HCEC 1CT (cell line): Measurements from ENCODE around the gene TAF11.
"Not testable (repeated sequence)": the region's sequence is repeated elsewhere in the genome, so short reads cannot be mapped to it uniquely, and the experiment has no call there.

Experiments
- DNase-seq: peaks from one replicate; pipeline ENCODE4 v3.0.0-alpha.2; 2017

The TAF11 gene

DNA sequence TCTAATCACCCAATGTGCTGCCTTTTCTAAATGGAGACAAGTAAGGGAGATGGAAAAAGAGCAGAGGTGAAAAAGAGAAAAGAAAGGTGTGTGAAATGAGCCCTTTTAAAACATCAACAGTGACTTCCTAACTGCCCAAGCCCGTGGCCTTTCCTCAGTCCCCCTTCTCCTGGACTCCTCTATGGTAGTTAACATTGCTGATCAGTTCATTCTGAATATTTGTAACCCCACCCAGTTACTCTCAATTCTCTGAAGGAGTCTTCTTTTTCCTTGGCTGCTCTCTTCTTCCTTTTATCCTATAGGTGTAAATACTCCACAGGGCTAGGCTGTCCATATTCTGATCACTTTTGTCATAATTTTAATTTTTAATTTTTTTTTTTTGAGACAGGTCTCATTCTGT, 27.1 kb downstream of the TAF11 start:
- no peak for DNase-seq

DNA sequence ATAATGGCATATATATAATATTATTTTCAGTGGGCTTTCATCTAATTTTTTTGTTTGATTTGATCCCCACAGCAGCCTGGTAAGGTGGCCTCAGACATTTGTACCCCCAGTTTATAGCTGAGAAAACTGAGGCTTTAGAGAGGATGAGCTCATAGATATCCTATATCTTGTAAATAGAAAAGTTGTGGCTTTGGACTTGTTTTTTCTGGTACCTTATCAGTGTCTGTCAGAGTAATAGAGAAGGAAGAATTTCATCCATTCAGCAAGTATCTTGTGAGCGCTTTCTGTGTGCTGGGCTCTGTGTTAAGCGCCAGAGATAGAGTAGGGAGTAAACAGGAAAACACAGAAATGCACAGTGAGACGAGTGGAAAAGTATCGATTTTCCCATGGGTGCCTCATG, 27.9 kb downstream of the TAF11 start:
- no peak for DNase-seq

DNA sequence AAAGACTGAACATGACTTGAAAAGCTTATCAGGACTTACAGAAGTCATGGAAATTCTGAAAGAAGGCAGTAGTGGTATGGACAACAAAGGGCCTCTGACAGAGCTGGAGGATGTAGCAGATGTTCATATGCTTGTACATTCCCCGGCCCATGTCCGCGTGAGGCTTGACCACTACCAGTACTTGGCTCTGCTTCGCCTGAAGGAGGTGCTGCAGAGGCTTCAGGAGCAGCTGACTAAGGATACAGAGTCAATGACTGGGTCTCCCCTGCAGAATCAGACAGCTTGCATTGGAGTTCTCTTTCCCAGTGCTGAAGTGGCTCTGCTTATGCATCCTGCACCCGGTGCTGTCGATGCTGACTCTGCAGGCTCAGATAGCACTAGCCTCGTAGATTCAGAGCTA, 29.2 kb downstream of the TAF11 start:
- no peak for DNase-seq

DNA sequence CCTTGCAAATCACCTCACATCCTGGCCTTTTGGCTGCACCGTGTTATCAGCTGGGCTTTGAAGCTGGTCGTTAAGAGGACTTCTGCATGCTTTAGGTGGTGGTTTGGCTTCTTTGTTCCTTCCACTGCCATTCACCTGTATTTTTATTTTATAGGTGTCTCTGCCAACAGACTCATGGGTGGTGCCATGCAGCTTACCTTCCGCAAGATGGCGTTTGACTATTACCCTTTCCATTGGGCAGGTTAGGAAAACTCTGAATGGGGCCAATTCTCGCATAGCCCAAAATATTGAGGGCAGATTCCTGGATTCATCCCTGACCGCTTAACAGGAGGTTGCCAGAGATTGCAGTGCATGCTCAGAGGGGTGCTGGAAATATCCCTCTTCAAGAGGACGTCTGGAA, 32.4 kb downstream of the TAF11 start:
- DNase-seq = no peak

DNA sequence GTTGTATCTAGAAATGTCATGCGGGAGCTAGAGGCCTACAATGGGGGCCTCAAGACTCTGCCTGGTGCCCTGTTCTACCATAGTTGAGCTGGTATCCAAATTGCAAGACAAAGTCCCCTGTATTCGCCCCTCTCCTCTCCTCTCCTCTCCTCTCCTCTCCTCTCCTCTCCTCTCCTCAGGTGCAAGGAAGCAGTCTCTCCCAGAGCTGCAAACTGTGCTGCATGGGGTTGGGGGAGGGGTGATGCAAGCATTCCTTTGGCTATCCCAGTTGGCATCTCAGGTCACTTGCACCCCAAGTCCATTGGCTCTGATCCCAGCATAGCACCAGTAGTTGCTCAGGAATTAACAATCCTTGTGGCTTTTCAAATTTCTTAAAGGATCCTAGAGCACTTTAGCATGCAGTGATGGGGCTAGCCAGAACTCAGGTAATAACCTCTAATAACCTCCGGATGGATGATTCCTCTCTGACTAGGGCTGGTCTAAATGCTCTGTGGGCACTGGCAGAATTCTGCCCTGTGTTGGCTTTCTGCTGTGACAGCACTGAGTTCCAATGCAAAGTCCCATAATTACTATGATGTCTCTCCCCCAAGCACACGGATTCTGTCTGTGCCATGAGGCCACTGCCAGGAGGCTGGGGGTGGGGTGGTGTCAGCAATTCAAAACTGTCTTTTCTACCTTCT, 35.3 kb downstream of the TAF11 start:
- peak; percentile 12 for DNase-seq

DNA sequence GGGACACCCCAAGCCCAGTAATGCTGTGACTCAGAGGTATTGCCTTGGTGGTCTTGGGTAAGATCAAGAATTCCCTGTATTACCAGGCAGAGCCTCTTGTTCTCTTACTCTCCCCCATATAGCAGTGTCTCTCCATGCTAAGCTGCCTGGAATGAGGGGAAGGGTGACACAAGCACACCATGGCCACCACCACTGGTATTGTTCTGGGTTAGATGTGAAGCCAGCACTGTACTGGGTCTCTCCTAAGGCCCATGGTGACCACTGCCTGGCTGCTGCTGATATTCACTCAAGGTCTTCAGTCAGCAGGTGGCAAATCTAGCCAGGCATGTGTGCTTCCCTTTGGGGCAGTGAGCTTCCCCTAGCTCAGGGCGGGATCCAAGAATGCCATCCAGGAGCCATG, 36.5 kb downstream of the TAF11 start:
- DNase-seq = no peak

DNA sequence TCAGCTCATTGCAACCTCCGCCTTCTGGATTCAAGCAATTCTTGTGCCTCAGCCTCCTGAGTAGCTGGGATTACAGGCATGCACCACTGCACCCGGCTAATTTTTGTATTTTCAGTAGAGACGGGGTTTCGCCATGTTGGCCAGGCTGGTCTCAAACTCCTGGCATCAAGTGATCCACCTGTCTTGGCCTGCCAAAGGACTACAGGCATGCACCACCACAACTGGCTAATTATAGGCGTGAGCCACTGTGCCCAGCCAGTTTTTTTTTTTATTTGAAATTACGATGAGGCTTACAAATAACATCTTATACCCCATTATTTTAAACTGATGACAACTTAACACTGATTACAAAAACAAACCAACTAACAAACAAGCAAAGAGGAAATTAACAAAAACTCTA, 38.8 kb downstream of the TAF11 start:
- not testable (repeated sequence) for DNase-seq

DNA sequence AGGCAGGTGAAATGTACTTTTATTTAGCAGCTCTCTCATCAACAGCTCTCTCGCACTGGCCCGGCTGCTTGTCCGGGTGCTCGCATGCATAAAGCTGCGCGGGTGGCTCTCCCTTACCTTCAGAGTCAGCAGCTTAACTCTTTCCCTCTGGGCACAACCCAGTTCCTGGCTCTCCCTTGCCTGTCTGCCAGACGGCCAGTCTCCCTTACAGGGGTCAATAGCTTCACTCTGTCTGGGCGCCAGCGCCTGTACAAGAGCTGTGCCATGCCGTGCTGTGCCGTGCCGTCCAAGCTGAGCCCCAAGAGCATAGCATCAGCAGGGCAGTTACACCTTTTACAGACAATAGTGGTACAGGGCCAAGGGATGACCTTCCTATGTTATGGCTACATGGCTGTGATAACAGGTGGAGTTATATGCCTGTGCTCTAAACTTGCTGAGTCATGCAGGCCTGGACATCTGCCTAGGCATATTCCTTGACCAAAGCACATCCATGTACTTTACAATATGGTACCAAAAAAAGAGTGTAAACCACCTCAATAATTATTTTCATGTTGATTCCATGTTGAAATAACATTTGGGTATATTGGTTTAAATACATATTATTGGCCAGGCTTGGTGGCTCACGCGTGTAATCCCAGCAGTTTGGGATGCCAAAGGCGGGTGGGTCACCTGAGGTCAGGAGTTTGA, 48.0 kb downstream of the TAF11 start:
- no peak for DNase-seq

DNA sequence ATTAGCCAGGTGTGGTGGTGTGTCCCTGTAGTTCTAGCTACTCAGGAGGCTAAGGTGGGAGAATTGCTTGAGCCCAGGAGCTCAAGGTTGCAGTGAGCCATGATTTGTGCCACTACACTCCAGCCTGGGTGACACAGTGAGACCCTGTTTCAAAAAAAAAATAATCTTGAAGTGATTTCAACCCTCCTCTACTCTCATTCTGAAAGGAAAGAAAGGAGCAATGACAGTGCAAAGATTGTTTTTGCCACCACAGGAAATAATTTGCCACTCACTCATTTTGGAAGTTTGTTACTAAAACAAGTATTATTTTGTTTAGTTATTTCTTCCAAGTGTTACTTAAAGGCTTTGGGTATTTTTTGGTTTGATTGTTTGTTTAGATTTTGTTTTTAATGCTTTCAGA, 50.3 kb downstream of the TAF11 start:
- no peak for DNase-seq

DNA sequence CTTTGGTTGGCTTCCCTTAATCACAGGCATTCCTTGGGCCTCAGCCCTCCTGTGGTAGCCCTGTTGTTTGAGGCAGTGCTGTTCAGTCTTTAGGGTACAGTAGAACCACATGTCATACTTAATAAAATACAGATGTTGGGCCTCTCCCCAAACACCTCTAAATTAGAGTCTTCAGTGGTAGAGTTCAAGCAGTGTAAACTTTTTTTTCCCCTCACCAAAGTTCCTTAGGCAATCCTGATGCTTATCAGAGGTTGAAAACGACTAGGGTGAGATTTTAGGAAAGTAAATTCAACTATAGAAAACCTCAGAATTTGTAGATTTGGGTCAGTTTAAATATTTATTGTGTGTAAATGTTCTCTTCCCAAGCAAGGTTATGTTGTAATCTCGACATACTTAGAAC, 51.4 kb downstream of the TAF11 start:
- DNase-seq = no peak

DNA sequence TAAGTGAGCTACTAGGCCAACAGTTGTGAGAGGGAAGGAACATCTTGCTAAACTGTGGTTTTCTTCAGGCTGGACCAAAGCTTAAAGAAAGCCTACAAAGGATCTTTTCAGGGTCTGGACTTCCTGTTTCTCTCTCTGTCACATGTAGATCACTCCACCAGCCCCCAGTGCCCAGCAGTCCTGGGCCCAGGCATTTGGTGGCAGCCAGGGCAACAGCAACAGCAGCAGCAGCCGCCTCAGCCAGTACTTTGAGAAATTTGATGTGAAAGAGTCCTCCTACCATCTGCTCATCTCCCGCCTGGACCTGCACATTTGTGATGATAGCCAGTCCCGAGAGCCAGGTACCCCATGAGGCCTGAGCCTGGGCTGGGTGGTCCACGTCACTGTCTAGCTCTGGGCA, 51.8 kb downstream of the TAF11 start:
- DNase-seq = no peak

DNA sequence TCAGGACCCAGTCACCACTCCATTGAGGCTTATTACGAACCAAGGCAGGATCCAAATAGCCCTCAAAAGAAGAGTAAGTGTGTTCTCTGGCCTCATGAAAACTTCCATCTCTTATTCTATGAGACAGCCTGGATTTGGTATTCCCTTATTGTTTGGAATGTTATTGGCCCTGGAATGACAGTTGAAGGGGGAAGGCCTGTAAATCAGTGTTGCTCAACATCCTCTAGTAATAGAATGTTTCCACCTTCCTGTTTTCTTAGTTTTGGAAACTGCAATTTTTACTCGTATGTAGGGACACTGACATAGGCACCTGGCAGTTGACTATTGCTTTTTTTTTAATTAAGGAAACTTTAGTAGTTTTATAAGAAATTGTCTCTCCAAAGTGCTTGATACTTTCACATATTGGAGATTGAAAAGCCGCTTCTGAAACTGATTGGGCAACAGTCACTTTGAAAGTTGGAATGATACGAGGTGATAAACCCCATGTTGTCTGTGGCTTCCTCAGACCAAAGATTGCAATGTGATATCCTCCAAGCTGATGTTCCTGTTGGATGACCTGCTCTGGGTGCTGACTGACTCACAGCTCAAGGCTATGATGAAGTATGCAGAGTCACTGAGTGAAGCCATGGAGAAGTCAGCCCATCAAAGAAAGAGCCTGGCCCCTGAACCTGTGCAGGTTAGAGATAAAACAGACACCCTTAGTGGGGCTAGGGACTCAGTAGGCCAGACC, 52.9 kb downstream of the TAF11 start:
- DNase-seq = peak; percentile 68

DNA sequence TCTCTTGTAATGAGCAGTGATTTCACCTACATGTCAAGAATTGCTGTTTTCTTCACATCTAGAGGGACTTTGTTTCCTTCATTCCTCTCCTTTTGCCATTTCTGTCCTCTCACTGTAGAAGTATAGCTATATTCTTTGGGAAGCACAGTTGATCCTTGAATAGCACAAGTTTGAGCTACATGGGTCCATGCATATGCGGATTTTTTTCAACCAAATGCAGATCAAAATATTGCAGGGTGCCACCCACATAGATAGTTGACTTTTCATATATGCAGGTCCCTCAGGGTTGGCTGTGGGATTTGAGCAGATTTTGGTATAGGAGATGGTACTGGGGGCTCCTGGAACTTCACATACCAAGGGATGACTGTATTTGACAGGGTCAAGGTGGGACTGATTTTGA, 54.9 kb downstream of the TAF11 start:
- no peak for DNase-seq

DNA sequence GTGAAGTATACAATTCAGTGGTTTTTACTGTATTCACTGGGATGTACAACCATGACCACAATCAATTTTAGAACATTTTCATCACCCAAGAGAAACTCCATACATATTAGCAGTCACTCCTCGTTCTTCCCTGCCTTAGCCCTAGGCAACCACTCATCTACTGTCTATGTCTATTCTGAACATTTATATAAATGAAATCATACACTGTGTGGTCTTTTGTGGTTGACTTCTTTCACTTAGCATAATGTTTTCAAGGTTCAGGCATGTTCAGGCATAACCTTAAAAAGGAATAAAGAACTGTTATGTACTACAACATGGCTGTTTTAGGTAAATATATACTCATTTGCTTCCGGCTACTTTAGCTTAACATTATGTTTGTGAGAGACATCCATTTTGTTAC, 58.7 kb downstream of the TAF11 start:
- no peak for DNase-seq
